ENCODE measurements around the gene N4BP2L1.

N4BP2L1 gene

DNA sequence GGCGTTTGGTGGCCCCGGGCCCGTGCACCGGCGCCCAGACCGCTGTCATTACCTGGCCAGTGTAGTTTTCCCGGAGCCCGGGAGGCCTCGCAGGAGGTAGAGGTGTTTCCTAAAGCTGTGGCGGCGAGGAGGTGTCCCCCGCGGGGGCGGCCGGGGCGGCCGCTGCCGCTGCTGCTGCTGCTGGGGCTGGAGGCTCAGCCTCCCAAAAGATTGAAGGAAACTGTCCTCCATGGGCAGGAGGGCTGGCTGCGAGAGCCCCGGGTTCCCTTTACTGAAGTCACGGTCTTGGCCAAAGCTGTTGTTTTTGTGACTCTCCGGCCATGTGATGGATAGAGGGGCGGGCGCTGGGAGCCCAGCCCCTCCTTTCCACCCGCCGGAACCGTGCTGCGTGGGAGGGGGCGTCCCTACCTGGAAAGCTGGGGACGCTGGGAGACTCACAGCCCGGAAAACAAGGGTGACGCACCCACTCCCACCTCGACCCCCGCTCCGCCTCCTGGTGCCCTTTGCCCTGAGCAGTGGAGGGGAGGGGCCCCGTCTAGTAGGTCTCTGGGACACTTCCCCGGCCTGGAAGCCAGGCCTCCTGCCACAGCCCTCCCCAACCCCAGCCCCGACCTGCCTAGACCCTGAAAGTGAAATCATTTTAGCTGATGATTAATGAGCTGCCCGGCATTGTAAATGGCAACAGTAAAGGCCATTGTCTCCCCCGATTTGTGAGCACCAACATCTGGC lies at the start of gene N4BP2L1:
Gene N4BP2L1 (minus strand): TSS at position 279 of the 729 bp plus-strand sequence. CDS start 48 bp downstream, at position 231.
- DNase-seq (ENCODE audit: low read depth): peak; percentile 52

DNA sequence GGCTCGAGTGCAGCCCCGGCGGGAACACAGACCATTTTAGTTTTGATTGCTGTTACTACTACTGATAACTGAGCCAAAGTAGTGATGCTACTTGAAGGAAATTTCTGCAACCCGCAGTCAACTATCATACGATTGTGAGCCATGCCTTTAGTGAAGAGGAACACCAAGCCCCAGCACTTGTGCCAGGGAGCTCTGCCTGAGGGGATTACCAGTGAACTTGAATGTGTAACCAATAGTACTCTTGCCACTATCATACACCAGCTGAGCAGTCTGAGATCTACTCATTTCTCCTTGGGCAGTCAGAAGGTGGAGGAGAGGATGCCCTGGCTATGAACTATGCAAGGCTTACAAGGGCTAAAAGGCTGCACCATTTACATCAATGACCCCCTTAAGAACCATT lies 49.0 kb upstream of the N4BP2L1 start:
- DNase-seq (ENCODE audit: low read depth): no peak

DNA sequence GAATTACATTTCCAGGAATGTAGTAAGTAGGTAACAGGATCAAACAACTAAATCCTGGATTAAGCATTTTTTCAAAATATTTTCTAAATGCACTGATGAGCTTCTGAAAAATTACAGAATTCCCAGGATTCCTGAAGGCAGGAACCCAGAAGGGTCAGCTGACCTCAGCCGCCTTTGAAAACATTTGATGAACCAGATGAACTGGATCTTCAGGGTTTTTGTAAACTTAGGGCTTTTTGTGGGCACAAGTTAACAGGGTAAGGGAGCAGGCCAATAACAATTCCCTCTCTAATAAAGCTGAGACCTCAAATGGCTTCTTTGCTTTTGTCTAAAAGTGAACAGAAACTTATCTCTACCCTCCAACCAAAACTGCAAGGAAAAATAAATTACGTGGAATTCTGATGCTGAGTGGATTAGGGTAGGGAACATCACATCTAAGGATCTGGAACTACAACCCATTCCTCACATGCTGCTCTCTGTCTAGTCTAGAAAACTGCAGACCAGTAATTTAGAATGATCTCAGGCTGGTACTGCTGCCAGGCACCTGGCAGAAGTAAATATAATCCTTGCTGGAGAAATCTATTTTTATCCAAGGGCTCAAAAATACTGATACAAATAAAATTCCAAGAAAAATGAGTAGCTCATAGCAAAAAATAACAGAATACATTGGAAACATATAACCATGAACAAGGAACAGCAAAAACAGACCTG lies 48.2 kb upstream of the N4BP2L1 start:
- no peak for DNase-seq (ENCODE audit: low read depth)

DNA sequence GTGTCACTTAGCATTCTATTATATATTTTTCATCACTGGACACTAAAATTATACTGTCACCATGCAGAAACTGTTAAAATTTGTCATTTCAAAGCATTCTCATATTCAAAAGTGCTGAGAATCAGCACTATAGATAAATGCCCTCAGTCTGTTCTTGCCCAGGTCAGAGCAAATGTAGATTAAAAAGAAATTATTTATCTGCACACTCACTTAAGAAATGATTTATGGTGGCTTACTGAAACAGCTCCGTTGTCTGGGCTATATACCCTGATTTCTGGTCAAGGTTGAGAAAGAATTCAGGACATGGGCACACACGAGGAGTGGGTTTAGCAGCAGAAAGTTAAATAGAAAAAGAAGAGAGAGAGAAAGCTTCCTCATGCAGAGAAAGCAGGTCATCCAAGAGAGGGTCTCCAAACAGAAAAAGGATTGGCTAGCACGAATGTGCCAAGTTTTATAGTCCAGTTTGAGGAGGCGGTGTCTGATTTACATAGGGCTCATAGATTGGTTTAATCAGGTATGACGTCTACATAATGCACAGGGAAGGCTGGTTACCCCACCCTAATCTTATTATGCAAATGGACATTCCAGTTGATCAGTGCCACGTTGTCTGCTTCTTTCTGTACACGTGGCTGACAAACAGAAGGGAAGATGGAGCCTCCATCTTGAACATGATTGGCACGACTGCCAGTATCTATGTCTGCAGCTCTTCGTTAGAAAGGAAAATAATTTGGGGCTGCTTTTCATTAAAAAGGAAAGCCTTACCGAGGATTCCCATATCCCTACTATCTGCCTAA lies 47.3 kb upstream of the N4BP2L1 start:
- no peak for DNase-seq (ENCODE audit: low read depth)

DNA sequence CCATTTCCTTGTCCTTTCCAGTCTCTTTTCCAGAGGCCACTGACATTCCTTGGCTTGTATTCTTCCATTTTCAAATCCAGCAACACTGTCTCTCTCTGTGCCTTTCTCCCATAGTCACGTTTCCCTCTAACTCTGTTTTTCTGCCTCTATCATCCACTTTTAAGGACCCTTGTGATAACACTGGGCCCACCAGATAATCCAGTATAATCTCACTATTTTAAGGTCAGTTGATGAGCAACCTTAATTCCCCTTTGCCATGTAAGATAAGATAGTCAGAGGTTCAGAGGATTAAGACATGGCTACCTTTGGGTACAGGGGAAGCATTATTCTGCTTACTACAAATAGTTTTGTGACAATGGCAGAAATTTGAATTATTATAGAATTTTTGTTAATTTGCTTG lies 45.7 kb upstream of the N4BP2L1 start:
- DNase-seq (ENCODE audit: low read depth): no peak

DNA sequence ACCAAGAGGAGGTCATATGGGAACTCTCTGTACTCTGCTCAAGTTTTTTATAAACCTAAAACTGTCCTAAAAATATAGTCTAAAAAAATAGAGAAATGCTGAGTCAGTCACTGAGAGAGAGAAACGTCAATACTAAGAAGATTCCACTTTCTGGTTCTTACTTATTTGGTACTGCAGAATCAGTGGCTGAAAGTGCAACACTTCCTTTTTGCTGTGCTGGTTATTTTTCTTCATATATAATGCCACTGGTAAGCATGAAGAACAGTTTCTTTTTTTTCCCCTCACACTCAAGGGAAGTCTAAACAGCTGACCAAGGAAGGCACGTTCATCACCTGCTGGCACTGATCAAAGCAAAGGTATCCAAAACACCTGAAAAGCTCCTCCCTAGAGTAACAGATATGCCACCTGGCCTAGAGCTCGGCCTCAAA lies 44.3 kb upstream of the N4BP2L1 start:
- DNase-seq (ENCODE audit: low read depth): no peak

DNA sequence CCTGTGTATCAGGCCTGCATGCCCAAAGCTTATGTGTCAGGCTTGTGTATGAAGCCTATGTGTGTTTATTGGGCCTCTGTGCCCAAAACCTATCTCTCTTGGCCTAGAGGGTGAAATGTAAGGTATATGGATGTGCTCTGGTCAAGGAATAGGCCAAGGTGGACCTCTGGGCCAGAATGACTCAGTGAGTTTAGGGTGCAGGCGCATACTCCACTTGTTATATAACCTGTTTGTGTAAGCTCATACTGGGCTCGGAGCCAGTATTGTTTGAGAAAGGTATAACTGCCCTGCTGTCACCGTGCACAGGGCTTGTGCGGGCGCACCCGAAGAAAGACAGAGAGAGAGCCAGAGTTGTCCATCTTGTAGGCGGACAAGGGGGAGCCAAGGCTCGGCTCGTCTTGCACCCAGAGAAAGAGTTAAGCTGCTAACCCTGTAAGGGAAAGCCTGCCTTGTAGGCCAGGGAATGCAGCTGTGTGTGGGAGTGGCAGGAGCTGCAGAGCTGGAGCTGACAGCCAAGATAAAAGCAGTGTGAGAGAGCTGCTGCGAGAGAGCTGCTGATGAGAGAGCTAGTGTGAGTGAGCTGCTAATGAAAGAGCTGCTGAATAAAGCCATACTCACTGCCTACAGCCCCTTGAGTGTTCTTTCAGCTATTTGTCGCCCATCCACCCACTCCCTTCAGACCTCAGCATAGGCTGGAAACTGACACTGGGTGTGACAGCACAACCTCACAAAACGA lies 43.4 kb upstream of the N4BP2L1 start:
- no peak for DNase-seq (ENCODE audit: low read depth)

DNA sequence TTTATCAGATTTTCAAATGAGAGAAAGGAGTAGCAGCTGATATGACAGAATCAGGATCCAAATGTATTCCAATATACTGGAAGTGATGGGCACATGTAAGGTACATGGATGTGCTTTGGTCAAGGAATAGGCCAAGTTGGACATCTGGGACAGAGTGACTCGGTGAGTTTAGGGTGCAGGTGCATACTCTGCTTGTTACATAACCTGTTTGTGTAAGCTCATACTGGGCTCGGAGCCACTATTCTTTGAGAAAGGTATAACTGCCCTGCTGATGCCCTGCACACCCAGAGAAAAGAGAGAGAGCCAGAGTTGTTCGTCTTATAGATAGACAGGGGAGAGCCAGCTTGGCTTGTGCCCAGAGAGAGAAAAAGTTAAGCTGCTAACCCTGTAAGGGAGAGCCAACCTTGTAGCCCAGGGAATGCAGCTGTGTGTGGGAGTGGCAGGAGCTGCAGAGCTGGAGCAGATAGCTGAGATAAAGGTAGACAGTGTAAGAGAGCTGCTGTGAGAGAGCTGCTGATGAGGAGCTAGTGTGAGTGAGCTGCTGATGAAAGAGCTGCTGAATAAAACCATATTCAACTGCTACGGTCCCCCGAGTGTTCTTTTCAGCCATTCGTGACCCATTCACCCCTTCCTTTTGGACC lies 40.7 kb upstream of the N4BP2L1 start:
- DNase-seq (ENCODE audit: low read depth): no peak

DNA sequence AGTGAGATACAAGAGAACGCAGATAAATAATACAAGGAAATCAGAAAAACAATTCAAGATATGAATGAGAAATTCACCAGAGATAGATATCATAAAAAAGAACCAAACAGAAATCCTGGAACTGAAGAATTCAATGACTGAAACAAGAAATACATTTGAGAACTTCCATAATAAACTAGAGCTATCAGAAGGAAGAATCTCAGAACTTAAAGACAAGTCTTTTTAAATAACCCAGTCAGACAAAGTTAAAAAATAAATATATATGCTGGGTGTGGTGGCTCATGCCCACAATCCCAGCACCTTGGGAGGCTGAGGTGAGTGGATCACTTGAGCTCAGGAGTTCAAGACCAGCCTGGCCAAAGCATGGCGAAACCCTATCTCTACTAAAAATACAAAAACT lies 28.7 kb upstream of the N4BP2L1 start:
- DNase-seq (ENCODE audit: low read depth): no peak

DNA sequence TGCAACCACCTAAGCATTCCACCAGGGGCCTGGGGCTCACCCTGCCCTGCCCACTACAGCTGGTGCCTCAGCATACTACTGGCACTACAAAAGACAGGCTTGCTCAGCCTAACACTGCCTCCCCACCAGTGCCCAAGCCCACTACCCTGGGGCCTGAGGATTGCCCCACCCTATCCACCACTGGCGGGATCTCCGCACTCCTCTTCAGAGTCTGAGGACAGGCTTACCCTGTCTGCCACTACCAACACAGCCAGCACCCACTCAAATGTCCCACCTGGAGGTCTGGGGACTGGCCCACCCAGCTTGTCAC lies 27.6 kb upstream of the N4BP2L1 start:
- no peak for DNase-seq (ENCODE audit: low read depth)

DNA sequence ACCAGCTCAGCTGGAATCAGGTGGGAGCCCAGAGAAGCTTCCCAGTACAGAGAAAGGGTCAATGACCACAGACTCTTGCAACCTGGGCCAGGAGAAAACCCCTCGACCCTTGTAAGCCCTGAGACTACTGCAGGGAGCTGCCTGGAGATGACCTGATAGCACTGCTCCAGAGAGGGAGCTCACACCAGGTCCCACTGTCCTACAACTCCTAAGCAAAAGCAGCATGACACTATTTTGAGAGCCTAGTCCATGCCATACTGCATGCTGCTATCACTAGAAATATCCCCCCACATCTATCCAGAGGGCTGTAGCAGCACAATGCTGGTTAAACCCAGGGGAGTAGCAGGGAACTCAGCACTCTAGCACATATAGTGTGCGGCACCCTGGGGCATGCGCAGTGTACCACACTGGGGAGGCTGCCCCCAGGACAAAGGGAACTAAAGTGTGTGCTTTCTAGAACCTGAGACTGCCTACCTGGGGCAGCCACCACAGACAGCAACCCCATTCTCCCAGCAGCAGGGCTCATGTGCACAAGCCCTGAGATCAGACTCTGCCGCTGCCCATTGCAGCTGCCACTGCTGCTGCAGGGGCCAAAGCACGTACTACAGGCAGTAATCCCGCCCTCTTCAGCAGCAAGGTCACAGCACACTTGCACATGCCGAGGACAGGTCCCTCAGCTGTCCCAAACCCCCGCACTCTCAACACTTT lies 27.1 kb upstream of the N4BP2L1 start:
- DNase-seq (ENCODE audit: low read depth): no peak

DNA sequence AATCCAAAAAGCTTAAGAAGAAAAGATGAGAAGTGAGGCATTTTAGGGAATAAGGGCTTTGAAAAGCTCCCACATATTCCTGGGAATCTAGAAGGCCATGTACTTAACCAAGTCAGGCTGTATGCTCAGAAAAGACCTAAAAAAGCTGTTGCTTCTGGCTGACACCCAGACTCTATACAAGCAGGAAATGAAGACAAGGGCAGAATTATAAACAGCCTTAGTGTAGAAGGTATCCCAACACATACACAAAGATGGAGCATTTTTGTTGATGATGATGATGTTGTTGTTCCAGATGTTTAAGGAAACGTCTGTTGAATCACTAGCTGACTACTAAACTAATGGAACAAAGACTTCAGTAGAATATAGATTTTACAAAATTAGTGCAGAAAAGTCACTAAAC lies 26.1 kb upstream of the N4BP2L1 start:
- peak; percentile 28 for DNase-seq (ENCODE audit: low read depth)

DNA sequence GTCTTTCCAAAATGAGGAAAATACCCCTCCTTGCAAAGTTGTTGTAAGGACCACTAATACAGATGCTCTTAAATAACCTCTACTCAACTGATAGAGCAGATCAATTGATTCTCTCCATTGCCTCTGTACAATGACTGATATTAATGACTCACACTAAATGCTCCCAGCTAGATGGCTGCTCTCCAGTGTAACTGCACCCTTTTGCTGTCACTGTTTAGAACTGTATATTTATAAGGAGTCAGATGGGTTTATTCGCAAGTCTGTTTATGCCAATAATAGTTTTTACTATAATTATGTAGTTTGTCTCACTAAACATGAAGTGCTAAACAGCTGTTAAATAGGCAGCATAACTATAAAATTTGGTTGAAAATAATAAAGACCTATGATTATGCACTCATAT lies 21.0 kb upstream of the N4BP2L1 start:
- DNase-seq (ENCODE audit: low read depth): no peak

DNA sequence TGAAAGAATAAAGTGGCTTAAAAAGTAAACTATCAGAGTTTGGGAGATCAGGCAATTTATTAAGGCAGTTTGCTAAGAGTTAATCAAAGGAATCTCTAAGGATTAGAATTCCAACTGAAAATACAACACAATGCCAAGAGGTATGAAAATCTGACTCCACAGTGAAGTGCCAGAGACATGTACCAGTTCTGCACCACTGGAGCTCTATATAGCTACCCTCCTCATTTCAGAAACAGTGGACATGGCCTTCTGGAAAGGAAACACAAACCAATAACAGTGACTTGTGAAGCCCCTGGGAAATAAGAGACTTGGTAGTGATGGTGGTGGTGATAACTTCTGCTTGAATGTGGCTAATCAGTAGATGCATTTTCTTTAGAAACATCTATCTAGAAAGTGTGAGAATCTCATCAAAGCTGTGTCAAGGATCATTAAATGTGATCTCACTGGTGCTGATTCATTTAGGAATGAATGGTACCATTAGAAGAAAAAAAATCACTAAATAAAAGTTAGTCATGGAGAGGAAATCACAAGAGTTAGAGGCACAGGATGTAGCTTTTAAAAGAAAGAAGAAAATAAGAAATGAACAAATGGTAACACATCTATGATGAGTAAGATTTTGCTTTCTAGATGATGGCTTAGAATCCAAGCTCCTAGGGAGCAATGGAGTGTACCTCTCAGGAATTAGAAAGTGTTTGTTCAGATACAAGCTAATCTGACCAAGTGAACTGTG lies 20.1 kb upstream of the N4BP2L1 start:
- no peak for DNase-seq (ENCODE audit: low read depth)

DNA sequence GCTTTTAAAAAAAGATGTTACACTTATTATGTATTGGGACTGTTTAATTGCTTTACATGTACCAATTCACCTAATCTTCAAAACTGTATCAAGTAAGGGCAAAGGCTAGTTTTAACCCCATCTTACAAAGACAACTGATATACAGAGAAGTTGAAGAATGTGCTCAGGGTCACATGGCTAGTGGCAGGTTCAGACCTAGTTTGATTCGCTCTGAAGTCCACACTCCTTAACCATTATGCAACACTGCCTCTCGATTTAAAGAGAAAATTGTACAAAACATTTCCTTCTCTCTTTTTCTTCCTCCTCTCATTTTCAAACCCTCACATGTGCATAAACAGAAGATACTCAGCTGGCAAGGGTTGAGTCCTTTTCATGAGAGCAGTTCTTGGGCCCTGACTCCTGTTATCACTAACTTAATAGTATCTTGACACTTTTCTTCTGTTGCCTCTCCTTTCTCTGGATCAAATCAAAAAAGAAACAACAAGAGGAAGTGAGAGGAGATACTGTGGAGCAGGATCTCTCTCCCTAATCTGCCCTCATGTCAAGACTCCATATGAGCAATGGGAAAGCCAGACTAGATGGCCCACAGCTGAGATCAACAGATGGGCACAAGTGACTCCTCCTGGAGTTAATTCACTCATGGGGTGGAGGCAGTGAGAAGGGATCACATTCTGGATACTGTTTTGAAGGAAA lies 19.0 kb upstream of the N4BP2L1 start:
- no peak for DNase-seq (ENCODE audit: low read depth)

DNA sequence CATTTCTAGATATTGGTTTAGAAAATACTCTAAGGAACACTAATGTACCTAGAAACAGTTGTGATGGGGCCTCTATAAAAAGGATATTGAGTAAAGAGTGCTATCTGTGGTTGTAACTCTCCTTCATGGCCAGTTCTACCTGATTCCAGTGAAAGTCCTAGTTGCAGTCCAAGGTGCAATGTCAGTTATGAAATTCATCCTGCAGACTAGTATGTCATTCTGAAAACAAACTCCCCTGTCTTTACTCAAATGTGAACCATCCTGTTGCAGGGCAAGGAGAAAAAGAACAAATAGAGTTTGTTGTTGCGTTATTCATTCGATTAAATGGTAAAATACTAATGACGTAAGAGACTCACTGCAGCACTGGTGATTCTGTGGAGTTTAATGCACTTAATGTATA lies 18.3 kb upstream of the N4BP2L1 start:
- no peak for DNase-seq (ENCODE audit: low read depth)

DNA sequence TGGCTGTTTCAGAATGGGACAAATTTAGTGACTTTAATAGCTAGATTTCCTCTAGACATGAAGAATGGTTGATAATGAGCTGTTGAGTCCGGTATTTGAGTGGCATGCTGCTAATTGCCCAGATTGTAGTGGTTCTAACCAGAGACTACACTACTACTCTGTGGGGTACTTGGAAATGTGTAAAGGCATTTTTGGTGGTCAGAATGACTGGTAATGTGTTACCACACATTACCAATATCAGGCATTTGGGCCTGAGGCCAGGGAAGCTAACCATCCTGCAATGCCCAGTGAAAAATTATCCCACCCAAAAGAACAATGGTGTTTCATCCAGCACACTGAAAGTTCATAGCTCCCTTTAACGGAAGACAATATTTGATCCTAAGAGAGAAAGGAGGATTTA lies 17.5 kb upstream of the N4BP2L1 start:
- no peak for DNase-seq (ENCODE audit: low read depth)

DNA sequence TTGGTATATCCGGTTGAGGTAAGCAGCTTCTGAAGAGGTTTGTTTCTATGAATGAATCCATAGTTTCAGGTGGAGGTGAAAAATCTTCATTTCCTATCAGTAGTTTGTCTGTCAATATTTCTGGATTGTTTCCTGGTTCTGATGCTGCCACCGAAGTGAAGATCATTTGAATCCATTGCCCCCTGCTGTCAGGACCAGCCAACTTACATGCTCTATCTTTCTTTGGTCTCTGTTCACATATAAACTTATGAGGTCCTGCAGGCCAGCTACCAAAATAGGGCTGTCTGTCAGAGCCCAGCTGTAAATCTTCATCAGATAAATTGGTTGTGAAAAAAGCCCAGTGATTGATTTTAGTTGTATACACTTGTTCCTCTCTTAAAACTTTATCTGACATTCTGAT lies 15.2 kb upstream of the N4BP2L1 start:
- DNase-seq (ENCODE audit: low read depth): peak; percentile 41

DNA sequence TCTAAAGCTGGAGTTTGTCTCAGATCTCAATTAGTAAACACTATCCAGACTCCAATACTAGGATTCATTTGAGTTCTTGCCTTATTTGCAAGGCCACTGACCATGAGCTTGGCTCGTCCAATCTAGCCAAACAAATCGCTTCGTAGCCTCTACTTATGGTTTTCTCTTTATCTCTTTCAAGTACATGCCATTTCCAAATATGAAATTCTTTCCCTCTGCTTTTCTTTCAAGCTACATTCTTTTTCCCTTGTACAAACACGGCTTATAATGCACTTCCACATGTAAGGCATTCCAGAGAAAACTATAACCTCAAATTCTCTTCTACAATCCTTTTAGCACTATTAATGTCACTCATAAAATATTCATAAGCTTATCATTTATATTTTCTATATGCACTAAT lies 10.9 kb upstream of the N4BP2L1 start:
- no peak for DNase-seq (ENCODE audit: low read depth)

DNA sequence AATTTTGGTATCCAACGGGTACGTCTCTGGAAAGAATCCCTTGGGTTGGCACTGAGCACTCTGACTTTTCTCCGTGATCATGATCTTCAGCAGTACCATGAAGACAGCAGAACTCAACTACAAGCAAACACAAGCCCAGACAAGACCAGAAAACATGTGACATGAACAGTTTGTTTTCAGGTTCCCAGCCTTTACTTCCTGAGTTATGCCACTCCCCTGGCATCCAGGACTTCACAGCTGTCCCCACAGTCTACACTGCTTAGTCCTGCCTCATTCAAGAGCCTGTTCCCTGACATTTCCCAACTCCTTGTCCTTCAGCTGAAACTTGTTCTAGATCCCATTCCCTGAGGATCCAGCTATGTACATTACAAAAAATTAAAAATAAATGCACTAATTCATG lies 4.9 kb upstream of the N4BP2L1 start:
- DNase-seq (ENCODE audit: low read depth): no peak

Data from EH (cell line).